Measurements from ENCODE around the gene NTHL1.

NTHL1 gene

GRCh38 chr16:2028620-2029220 lies 18.9 kb downstream of the NTHL1 start:
- no peaks in the 10 kb centered on the region for H3K27me3 Mint-ChIP-seq
- no peak overlapping the region for H3K27ac Mint-ChIP-seq
- H3K4me3 Mint-ChIP-seq = no peak overlapping the region
- no peaks in the 10 kb centered on the region for H3K9me3 Mint-ChIP-seq
- no peak for ATAC-seq (replicated peaks)
- H3K4me1 Mint-ChIP-seq (ENCODE audit: low read depth in 2 of 2) = peaks cover 0 to 6% of the 10 kb centered on the region in 2 donors
- H3K36me3 Mint-ChIP-seq (ENCODE audit: insufficient read depth) = no peaks in the 10 kb centered on the region
- DNase-seq = no peak

DNA sequence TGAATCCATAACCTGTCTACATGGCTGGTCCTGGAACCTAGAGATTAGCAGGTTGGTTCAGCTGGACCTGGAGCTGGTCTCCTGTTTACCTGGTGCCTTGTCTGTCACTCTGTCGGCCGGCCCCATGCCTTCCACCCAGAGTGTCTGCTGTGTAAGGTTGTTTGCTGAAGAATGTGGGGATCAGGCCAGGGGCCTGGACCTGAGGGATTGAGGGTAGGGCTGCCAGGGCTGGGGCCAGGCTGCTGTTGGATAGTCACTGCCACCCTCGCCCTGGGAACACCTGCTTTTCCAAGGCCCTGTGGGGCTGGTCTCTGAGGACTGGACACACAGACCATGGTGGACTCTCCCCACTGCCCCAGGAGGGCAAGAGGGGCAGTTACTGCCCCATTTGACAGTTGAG lies 19.5 kb downstream of the NTHL1 start:
- H3K9me3 Mint-ChIP-seq = no peaks in the 10 kb centered on the region

GRCh38 chr16:2027024-2028010 lies 20.3 kb downstream of the NTHL1 start:
- H3K36me3 Mint-ChIP-seq (ENCODE audit: insufficient read depth) = no peaks in the 10 kb centered on the region
- peaks cover 9 to 10% of the 10 kb centered on the region in 2 donors for H3K4me1 Mint-ChIP-seq (ENCODE audit: low read depth in 2 of 2)
- peaks cover 7 to 8% of the 10 kb centered on the region in 2 donors for H3K27me3 Mint-ChIP-seq
- H3K27ac Mint-ChIP-seq = no peak overlapping the region
- peak overlapping the region; percentile 59 to 70 for H3K4me3 Mint-ChIP-seq
- no peaks in the 10 kb centered on the region for H3K9me3 Mint-ChIP-seq
- ATAC-seq (replicated peaks) (peak; percentile 27), DNase-seq (no peak)

More for the DNA sequence above, 19.5 kb downstream of the NTHL1 start:
- Mint-ChIP-seq H3K4me3 (peak overlapping the region; percentile 59 to 70), H3K27ac (no peak overlapping the region), H3K36me3 (ENCODE audit: insufficient read depth) (no peaks in the 10 kb centered on the region), H3K4me1 (ENCODE audit: low read depth in 2 of 2) (peaks cover under 1 to 6% of the 10 kb centered on the region in 2 donors), H3K27me3 (peaks cover under 1% of the 10 kb centered on the region in 2 donors)
- ATAC-seq (replicated peaks) (no peak), DNase-seq (no peak)

DNA sequence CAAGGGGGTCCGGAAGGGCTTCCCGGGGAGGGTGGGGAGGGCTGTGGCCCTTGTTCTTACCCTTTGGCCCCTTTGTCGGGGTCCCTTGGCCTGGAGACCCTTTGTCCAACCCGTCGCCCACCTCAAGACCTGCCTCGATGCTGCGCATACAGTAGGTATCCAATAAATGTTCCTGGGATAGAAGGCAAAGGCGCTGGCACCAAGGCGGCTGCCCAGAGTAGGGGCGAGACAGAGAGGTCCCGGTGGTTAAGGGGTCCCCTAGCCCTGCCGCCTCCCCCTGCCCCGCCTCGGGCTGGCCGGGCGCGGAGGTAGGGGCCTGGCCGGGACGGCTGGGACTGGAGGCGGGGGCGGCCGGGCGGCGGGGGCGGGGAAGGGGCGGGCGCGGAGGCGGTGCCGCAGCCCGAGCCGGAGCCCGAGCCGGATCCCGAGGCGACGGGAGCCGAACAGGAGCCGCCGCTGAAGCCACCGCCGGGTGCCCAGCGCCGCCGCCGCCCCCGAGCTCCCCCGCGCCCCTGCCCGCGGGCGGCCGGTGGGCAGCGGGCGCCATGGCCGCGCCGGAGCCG lies 21.1 kb downstream of the NTHL1 start, which contains the start of gene NHERF2:
TSS of gene NHERF2 (plus strand) at position 442 of the 563 bp plus-strand sequence. CDS start at position 546, 104 bp downstream.
- DNase-seq (no peak), ATAC-seq (replicated peaks) (peak; percentile 19)
- Mint-ChIP-seq H3K4me3 (peak within 1 kb of the TSS; percentile 59 to 70), H3K4me1 (ENCODE audit: low read depth in 2 of 2) (peaks cover 9 to 10% of the 10 kb centered on the region in 2 donors), H3K36me3 (ENCODE audit: insufficient read depth) (no peaks in the 10 kb centered on the region), H3K27ac (no peak within 1 kb of the TSS), H3K9me3 (no peaks in the 10 kb centered on the region), H3K27me3 (peaks cover 11 to 16% of the 10 kb centered on the region in 2 donors)

- DNase-seq (no peak), ATAC-seq (replicated peaks) (no peak)
- Mint-ChIP-seq H3K27ac (no peak overlapping the region), H3K27me3 (peaks cover 14 to 22% of the 10 kb centered on the region in 2 donors), H3K4me3 (peak overlapping the region; percentile 59 to 66), H3K36me3 (ENCODE audit: insufficient read depth) (peaks cover 2% of the 10 kb centered on the region), H3K9me3 (no peaks in the 10 kb centered on the region), H3K4me1 (ENCODE audit: low read depth in 2 of 2) (peaks cover 9 to 10% of the 10 kb centered on the region in 2 donors)
These were observed 21.7 kb downstream of the NTHL1 start for GRCh38 chr16:2025878-2026460.

DNA sequence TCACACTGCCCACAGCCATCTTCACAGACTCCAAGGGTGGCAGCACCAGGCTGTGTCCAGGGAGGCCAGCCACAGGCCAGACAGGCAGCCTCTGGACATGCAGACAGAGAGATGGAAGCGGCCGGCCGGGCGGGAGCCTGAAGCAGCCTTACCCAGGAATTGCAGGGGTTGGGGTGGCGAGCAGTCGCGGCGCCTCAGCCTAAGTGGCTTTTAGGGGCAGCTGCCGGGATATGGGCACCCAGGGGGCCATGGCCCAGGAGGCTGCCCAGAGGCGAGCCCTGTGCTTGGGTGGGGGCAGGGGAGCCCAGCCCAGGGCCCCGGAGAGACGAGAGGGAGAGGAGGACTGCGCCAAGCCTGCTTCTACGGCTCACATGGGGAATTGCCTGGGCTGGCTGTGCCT lies 22.4 kb downstream of the NTHL1 start:
- H3K4me1 Mint-ChIP-seq (ENCODE audit: low read depth in 2 of 2) = peaks cover 9 to 12% of the 10 kb centered on the region in 2 donors
- peak overlapping the region; percentile 59 to 66 for H3K4me3 Mint-ChIP-seq
- DNase-seq = no peak
- no peak overlapping the region for H3K27ac Mint-ChIP-seq
- no peaks in the 10 kb centered on the region for H3K9me3 Mint-ChIP-seq
- ATAC-seq (replicated peaks) = no peak
- H3K27me3 Mint-ChIP-seq = peaks cover 19 to 29% of the 10 kb centered on the region in 2 donors
- H3K36me3 Mint-ChIP-seq (ENCODE audit: insufficient read depth) = peaks cover 3% of the 10 kb centered on the region

GRCh38 chr16:2024032-2024420 lies 23.6 kb downstream of the NTHL1 start:
- peaks cover 9 to 12% of the 10 kb centered on the region in 2 donors for H3K4me1 Mint-ChIP-seq (ENCODE audit: low read depth in 2 of 2)
- ATAC-seq (replicated peaks) (no peak), DNase-seq (no peak)
- H3K4me3 Mint-ChIP-seq = no peak overlapping the region
- H3K27me3 Mint-ChIP-seq = peaks cover 19 to 33% of the 10 kb centered on the region in 2 donors
- peaks cover 3% of the 10 kb centered on the region for H3K36me3 Mint-ChIP-seq (ENCODE audit: insufficient read depth)
- no peak overlapping the region for H3K27ac Mint-ChIP-seq
- H3K9me3 Mint-ChIP-seq = no peaks in the 10 kb centered on the region

GRCh38 chr16:2023092-2024031 lies 24.3 kb downstream of the NTHL1 start:
- Mint-ChIP-seq H3K27ac (no peak overlapping the region), H3K4me1 (ENCODE audit: low read depth in 2 of 2) (peaks cover 9 to 12% of the 10 kb centered on the region in 2 donors), H3K9me3 (no peaks in the 10 kb centered on the region), H3K36me3 (ENCODE audit: insufficient read depth) (peaks cover 3% of the 10 kb centered on the region), H3K4me3 (peak overlapping the region; percentile 78 to 81), H3K27me3 (peaks cover 19 to 40% of the 10 kb centered on the region in 2 donors)
- ATAC-seq (replicated peaks) (peak; percentile 83), DNase-seq (peak; percentile 93 to 96 (median 96))

GRCh38 chr16:2022723-2023091 lies 24.9 kb downstream of the NTHL1 start:
- DNase-seq (no peak), ATAC-seq (replicated peaks) (peak; percentile 16)
- Mint-ChIP-seq H3K36me3 (ENCODE audit: insufficient read depth) (peaks cover 3% of the 10 kb centered on the region), H3K4me1 (ENCODE audit: low read depth in 2 of 2) (peaks cover 8 to 9% of the 10 kb centered on the region in 2 donors), H3K9me3 (no peaks in the 10 kb centered on the region), H3K4me3 (peak overlapping the region; percentile 78 to 81), H3K27me3 (peaks cover 19 to 46% of the 10 kb centered on the region in 2 donors), H3K27ac (no peak overlapping the region)

GRCh38 chr16:2019921-2020831 lies 27.5 kb downstream of the NTHL1 start:
- ATAC-seq (replicated peaks) = no peak
- Mint-ChIP-seq H3K4me3 (no peak overlapping the region), H3K27me3 (peaks cover 19 to 48% of the 10 kb centered on the region in 2 donors), H3K36me3 (ENCODE audit: insufficient read depth) (peaks cover 6% of the 10 kb centered on the region), H3K9me3 (no peaks in the 10 kb centered on the region), H3K4me1 (ENCODE audit: low read depth in 2 of 2) (peaks cover 8 to 9% of the 10 kb centered on the region in 2 donors), H3K27ac (peak overlapping the region in 1 of 2 donors; percentile 49)
- no peak for DNase-seq

DNA sequence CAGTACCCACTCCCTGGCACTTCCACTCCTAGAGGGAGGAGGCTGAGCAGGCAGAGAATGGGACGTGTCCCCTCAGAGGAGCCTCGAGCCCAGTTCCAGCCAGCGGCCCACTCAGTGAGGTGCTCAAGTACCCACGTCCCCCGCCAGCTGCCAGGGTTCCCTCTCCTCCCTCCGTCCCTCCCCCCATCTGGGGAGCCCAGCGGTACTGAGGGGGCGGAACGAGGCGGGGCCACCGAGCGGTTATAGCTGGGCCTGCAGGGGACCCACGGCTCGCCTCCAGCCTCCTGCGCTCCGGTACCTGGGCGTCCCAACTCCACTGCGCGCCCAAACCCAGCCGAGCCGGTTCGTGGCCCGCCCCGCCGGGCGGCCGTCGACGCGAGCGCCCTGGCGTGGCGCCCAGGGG lies 28.1 kb downstream of the NTHL1 start, which contains the start of gene NPW:
TSS of gene NPW (plus strand) at position 268 of the 403 bp plus-strand sequence.
- Mint-ChIP-seq H3K27me3 (peaks cover 19 to 48% of the 10 kb centered on the region in 2 donors), H3K4me3 (no peak within 1 kb of the TSS), H3K27ac (peak within 1 kb of the TSS in 1 of 2 donors; percentile 49), H3K4me1 (ENCODE audit: low read depth in 2 of 2) (peaks cover 8 to 9% of the 10 kb centered on the region in 2 donors), H3K36me3 (ENCODE audit: insufficient read depth) (peaks cover 8% of the 10 kb centered on the region), H3K9me3 (no peaks in the 10 kb centered on the region)
- DNase-seq (no peak), ATAC-seq (replicated peaks) (no peak)

Measured in effector memory CD8-positive, alpha-beta T cell (primary cell).